ENCODE data around the gene DCLK3. TPM values are rescaled to one million over a fixed set of nuclear protein-coding genes. Genes with fewer than 3 reads are reported as not detected.

Gene DCLK3
- total and polyA plus RNA-seq, 5 donors from 2014 or later: not detected

- H3K27ac ChIP-seq (ENCODE audit: insufficient read depth, low read length, poor library complexity, severe bottlenecking): no peak overlapping the region
- H3K27me3 ChIP-seq (ENCODE audit: control insufficient read depth, insufficient read depth, low read length): no peaks in the 10 kb centered on the region
- Mint-ChIP-seq H3K27me3 (peaks cover 4% of the 10 kb centered on the region), H3K36me3 (no peaks in the 10 kb centered on the region), H3K9me3 (no peaks in the 10 kb centered on the region), H3K4me1 (no peaks in the 10 kb centered on the region), H3K27ac (no peak overlapping the region), H3K4me3 (no peak overlapping the region)
- no peaks in the 10 kb centered on the region for H3K4me1 ChIP-seq (ENCODE audit: control insufficient read depth, insufficient read depth, low read length, poor library complexity, severe bottlenecking)
- no peaks in the 10 kb centered on the region for H3K9me3 ChIP-seq (ENCODE audit: control insufficient read depth in 2 of 2, low read length in 2 of 2)
- no peaks in the 10 kb centered on the region for H3K36me3 ChIP-seq (ENCODE audit: control insufficient read depth, insufficient read depth, low read length)
- no peak for DNase-seq
- ATAC-seq (ENCODE audit: low read depth in 2 of 2): no peak
- no peak overlapping the region for H3K4me3 ChIP-seq (ENCODE audit: low read depth, low read length)
Observed at GRCh38 chr3:36662626-36663025, 101.7 kb downstream of the DCLK3 start.

Other genes starting within 250 kb of the DCLK3 start
- 139 TPM for gene TRANK1, start 180.5 kb upstream of the DCLK3 start, total RNA-seq
- gene TRANK1, start 180.5 kb upstream of the DCLK3 start, polyA plus RNA-seq: 10 to 100 TPM; 24.6 to 35.2 (median 27.1) TPM
- gene EPM2AIP1, start 228.6 kb upstream of the DCLK3 start, total RNA-seq: 34.0 TPM
- gene EPM2AIP1, start 228.6 kb upstream of the DCLK3 start, polyA plus RNA-seq: 10 to 100 TPM in 1 of 4 donors, 1 to 10 TPM in 3; 3.5 to 10.7 (median 6.9) TPM
- gene MLH1, start 229.0 kb upstream of the DCLK3 start, total RNA-seq: 34.5 TPM
- gene MLH1, start 229.0 kb upstream of the DCLK3 start, polyA plus RNA-seq: 10 to 100 TPM; 18.8 to 23.0 (median 22.0) TPM

All from CD4-positive, CD25-positive, alpha-beta regulatory T cell (primary cell).